Measurements from ENCODE around the gene WBP4.
A peak's percentile ranks its signal among the peaks of the same experiment; 100 is the strongest.
"Not testable (repeated sequence)": the region's sequence is repeated elsewhere in the genome, so short reads cannot be mapped to it uniquely, and the experiment has no call there.

WBP4 gene

GRCh38 chr13:41131189-41131588 lies 69.9 kb downstream of the WBP4 start:
- not testable (repeated sequence) for H3K9me3 ChIP-seq (ENCODE audit: control insufficient read depth, low read length); H3K4me3 ChIP-seq (ENCODE audit: extremely low read depth, insufficient read depth, low read length, poor library complexity, severe bottlenecking); H3K36me3 ChIP-seq (ENCODE audit: control insufficient read depth, insufficient read depth, low read length); H3K27ac ChIP-seq (ENCODE audit: low read depth, low read length, severe bottlenecking); H3K4me1 ChIP-seq (ENCODE audit: control insufficient read depth, insufficient read depth, low read length, poor library complexity, severe bottlenecking)
- 93 to 100% methylated on average over 2 to 3 of the region's 4 CpGs for WGBS, 2 experiments (ENCODE audit: insufficient coverage in 2 of 2)

- 44 to 52% methylated on average over 35 to 42 of the region's 48 CpGs for WGBS, 2 experiments (ENCODE audit: insufficient coverage in 2 of 2)
- not testable (repeated sequence) for H3K9me3 ChIP-seq (ENCODE audit: control insufficient read depth, low read length)
- peak overlapping the region; percentile 78 for H3K27ac ChIP-seq (ENCODE audit: low read depth, low read length, severe bottlenecking)
These were observed 70.6 kb downstream of the WBP4 start for GRCh38 chr13:41131660-41132511.

GRCh38 chr13:41132512-41133152 lies 71.3 kb downstream of the WBP4 start, which contains the start of gene KBTBD6:
Gene KBTBD6, minus strand, starts transcription at chr13:41132802. Its CDS starts 291 bp downstream, at chr13:41132511.
- no peaks in the 10 kb centered on the region for H3K9me3 ChIP-seq (ENCODE audit: control insufficient read depth, low read length)
- peak within 1 kb of the TSS; percentile 78 for H3K27ac ChIP-seq (ENCODE audit: low read depth, low read length, severe bottlenecking)
- peaks cover 4% of the 10 kb centered on the region for H3K36me3 ChIP-seq (ENCODE audit: control insufficient read depth, insufficient read depth, low read length)
- H3K4me3 ChIP-seq (ENCODE audit: extremely low read depth, insufficient read depth, low read length, poor library complexity, severe bottlenecking): peak within 1 kb of the TSS; percentile 54
- 0 to 1% methylated on average over 38 to 45 of the region's 45 CpGs for WGBS, 2 experiments (ENCODE audit: insufficient coverage in 2 of 2)
- H3K4me1 ChIP-seq (ENCODE audit: control insufficient read depth, insufficient read depth, low read length, poor library complexity, severe bottlenecking): peaks cover 14% of the 10 kb centered on the region

More at GRCh38 chr13:41131660-41132511, 70.6 kb downstream of the WBP4 start:
- H3K36me3 ChIP-seq (ENCODE audit: control insufficient read depth, insufficient read depth, low read length); H3K4me1 ChIP-seq (ENCODE audit: control insufficient read depth, insufficient read depth, low read length, poor library complexity, severe bottlenecking): not testable (repeated sequence)
- H3K4me3 ChIP-seq (ENCODE audit: extremely low read depth, insufficient read depth, low read length, poor library complexity, severe bottlenecking): peak overlapping the region; percentile 54

All from mesodermal cell (in vitro differentiated cells).